GM12865 (cell line): ENCODE measurements around the gene ZNF441.

Experiments used
- DNase-seq: peaks from one replicate; pipeline ENCODE4 v3.0.0; 2010; ENCODE audit warnings: low read depth
- H3K4me3 ChIP-seq: 2 replicates; pipeline ENCODE4 v1.5.1; 2011; ENCODE audit warnings: mild to moderate bottlenecking, low read depth, low read length, control low read depth
- TF ChIP-seq, protein P1 (sequence below): IDR thresholded peaks from 2 replicates; pipeline ENCODE4 v1.5.1; 2011; ENCODE audit warnings: low read length, control low read depth, low read depth, inconsistent platforms; ENCODE audit not compliant: insufficient read depth; ENCODE audit errors: missing control alignments

ZNF441 gene

DNA sequence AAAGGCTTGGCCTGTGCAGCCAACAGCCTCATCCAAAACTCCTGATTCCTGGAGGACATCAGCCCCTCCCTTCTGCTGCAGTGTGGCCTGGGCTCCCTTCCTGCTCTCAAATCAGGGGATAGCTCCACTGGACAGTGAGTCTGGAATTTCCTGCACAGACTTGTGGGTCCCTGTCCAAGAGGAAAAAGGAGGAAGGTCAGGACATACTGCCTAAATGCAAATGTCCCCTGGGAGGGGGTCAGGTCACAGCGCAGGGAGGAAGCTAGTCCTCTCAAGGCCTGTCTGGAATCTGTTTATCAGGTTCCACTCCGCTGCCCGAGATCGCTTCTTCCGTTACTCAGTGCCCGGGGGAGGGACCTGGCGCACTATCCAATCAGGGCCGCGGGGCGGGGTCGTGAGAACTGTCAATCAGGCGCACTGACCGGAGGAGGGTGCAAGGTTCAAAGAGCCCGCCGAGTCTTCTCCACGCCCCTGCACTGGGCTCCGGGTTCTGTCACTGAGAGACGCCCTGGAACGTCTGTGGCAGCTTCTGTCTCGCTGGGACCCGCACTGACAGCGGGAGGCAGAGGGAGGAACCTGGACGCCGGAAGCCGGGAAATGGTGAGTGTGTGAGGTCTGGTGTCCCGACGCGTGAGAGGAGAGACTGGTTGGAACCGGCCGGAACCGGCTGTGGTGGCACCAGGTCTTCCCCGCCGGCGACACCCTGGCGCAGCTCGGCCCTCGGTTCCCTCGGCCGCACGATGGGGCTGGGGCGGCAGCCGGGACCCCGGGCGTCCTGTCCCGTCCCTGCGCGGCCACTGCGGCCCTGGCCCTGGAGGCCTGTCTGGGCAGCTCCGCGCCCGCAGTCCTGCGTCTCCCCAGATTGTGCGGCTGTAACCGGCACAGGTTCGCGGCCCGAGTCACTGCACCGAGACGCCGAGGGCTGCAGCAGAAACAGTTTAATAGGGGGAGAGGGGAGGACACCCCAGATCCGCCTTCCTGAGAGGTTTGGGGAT, at the start of gene ZNF441:
Gene ZNF441 (plus strand): TSS at position 404 of the 995 bp plus-strand sequence. CDS start 194 bp downstream, at position 598.
- TF ChIP-seq, protein P1, sequence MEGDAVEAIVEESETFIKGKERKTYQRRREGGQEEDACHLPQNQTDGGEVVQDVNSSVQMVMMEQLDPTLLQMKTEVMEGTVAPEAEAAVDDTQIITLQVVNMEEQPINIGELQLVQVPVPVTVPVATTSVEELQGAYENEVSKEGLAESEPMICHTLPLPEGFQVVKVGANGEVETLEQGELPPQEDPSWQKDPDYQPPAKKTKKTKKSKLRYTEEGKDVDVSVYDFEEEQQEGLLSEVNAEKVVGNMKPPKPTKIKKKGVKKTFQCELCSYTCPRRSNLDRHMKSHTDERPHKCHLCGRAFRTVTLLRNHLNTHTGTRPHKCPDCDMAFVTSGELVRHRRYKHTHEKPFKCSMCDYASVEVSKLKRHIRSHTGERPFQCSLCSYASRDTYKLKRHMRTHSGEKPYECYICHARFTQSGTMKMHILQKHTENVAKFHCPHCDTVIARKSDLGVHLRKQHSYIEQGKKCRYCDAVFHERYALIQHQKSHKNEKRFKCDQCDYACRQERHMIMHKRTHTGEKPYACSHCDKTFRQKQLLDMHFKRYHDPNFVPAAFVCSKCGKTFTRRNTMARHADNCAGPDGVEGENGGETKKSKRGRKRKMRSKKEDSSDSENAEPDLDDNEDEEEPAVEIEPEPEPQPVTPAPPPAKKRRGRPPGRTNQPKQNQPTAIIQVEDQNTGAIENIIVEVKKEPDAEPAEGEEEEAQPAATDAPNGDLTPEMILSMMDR = no peak
- H3K4me3 ChIP-seq = peak within 1 kb of the TSS; percentile 77
- DNase-seq = peak; percentile 96

DNA sequence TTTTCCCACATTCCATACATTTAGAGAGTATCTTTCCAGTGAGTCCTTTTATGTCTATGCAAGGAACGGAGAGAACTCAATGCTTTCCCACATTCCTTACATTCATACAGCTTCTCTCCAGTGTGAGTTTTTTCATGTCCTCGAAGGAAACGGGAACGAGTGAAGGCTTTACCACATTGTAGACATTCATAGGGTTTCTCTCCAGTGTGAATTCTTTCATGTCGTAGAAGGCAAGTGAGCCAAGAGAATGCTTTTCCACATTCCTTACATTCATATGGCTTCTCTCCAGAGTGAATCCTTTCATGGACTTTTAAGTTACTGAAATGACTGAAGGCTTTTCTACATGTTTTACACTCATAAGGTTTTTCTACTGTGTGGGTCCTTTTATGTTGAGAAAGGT, 45.1 kb upstream of the ZNF441 start:
- no peak for DNase-seq
- TF ChIP-seq, protein P1 = no peak
- H3K4me3 ChIP-seq = no peak overlapping the region

DNA sequence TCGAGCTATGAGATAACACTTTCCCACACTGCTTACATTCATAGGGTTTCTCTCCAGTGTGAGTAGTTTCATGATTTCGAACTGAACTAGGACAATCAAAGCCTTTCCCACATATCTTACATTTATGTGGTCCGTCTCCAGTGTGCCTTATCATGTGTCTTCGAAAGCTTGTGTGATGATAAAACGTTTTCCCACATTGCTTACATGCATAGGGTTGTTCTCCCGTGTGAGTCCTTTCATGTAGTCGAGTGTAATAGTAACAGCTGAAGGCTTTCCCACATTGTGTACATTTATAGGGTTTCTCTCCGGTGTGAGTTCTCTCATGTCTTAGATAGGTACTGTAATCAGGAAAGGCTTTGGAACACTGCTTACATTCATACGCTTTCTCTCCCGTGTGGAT, 44.4 kb upstream of the ZNF441 start:
- no peak overlapping the region for H3K4me3 ChIP-seq
- DNase-seq = no peak
- TF ChIP-seq, protein P1 = no peak

DNA sequence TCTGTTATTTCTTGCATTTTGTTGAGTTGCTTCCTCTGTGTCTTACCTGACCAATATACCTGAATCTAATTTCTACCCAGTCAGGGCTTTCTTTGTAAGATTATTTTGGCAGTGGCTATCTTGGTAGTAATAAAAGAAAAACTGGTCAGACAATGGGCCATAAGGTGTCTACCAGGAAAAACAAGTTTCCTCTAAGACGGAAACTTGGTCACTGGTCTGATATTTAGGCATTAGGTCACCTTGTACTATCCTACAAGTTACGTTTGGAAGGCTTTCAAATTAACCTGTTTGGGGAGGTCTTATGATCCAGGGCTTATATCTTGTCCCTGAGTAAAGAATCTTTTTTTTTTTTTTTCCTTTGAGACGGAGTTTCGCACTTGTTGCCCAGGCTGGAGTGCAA, 37.2 kb upstream of the ZNF441 start:
- no peak overlapping the region for H3K4me3 ChIP-seq
- no peak for DNase-seq
- TF ChIP-seq, protein P1 = no peak

DNA sequence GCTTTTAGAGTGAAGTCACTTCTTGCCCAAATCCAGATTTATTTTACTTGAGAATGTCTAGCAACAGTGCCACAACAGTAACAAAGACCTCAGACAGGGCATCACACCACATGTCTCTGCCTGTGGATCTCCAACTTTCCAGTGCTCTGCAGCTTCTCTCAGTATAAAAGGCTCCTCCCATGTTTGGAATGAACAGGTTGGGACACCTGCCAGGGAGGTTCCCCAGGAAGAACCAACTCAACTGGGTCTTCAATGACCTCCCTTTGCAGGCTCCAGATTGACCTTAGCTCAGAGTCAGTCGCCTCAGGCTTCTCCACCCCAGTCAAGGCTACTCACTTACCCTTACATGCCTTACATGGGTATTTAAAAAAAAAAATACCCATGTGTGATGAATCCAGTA, 31.4 kb upstream of the ZNF441 start:
- TF ChIP-seq, protein P1 = no peak
- no peak for DNase-seq
- no peak overlapping the region for H3K4me3 ChIP-seq

DNA sequence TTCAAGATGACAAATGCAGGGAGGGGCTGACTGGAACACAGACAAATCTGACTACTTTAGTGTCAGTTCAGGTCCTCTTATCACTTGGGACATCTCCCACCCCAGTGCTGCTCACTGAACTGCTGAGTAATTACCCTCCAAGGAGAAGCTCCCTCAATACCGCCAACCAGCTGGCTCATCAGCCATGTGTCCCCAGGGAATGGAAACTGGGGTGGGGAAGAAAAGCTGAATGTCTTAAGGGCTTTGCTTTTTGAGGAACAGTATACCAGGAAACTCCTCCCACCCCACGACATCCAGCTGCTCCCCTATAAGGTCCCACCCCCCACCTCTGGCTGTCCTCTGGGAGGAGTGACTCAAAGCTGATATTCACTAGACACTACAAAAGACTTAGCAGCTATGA, 30.1 kb upstream of the ZNF441 start:
- DNase-seq = peak; percentile 44
- no peak overlapping the region for H3K4me3 ChIP-seq
- TF ChIP-seq, protein P1 = no peak
